Inflammatory macrophage treated with lipopolysaccharide for 1 hour (primary cell): ENCODE results near the gene C12orf75.
A peak's percentile ranks its signal among the peaks of the same experiment; 100 is the strongest.
"Not testable (repeated sequence)": the region's sequence is repeated elsewhere in the genome, so short reads cannot be mapped to it uniquely, and the experiment has no call there.

ENCODE experiments used
- DNase-seq, 2 donors: peaks; one replicate each; pipeline ENCODE4 v3.0.0-alpha.2; 2020 to 2022

Gene C12orf75

GRCh38 chr12:105330283-105330930 lies at the start of gene C12orf75:
Gene C12orf75 (plus strand): TSS chr12:105330691. CDS start chr12:105330892, 201 bp downstream.
- DNase-seq = peak; percentile 29 to 31

GRCh38 chr12:105280966-105281693 lies 49.4 kb upstream of the C12orf75 start:
- DNase-seq = no peak

GRCh38 chr12:105281694-105282049 lies 48.8 kb upstream of the C12orf75 start:
- no peak for DNase-seq

GRCh38 chr12:105285378-105285777 lies 45.1 kb upstream of the C12orf75 start:
- DNase-seq = no peak

- DNase-seq = no peak
Measured at GRCh38 chr12:105287408-105287807, 43.1 kb upstream of the C12orf75 start.

GRCh38 chr12:105288311-105288996 lies 42.0 kb upstream of the C12orf75 start:
- no peak for DNase-seq

GRCh38 chr12:105289114-105289904 lies 41.2 kb upstream of the C12orf75 start:
- peak; percentile 19 to 23 for DNase-seq

- DNase-seq = no peak
Measured at GRCh38 chr12:105291531-105291930, 39.0 kb upstream of the C12orf75 start.

- no peak for DNase-seq
Measured at GRCh38 chr12:105292705-105293104, 37.8 kb upstream of the C12orf75 start.

- DNase-seq = no peak
Measured at GRCh38 chr12:105293187-105293586, 37.3 kb upstream of the C12orf75 start.

GRCh38 chr12:105294161-105294560 lies 36.3 kb upstream of the C12orf75 start:
- DNase-seq = no peak

- no peak for DNase-seq
Measured at GRCh38 chr12:105294886-105295479, 35.5 kb upstream of the C12orf75 start.

GRCh38 chr12:105296116-105297089 lies 34.1 kb upstream of the C12orf75 start:
- DNase-seq = no peak

GRCh38 chr12:105300883-105301282 lies 29.6 kb upstream of the C12orf75 start:
- no peak for DNase-seq

- no peak for DNase-seq
Measured at GRCh38 chr12:105301696-105302095, 28.8 kb upstream of the C12orf75 start.

- not testable (repeated sequence) for DNase-seq
Measured at GRCh38 chr12:105302986-105303385, 27.5 kb upstream of the C12orf75 start.

- not testable (repeated sequence) for DNase-seq
Measured at GRCh38 chr12:105304626-105305025, 25.9 kb upstream of the C12orf75 start.

GRCh38 chr12:105307601-105308314 lies 22.7 kb upstream of the C12orf75 start:
- not testable (repeated sequence) for DNase-seq

- not testable (repeated sequence) for DNase-seq
Measured at GRCh38 chr12:105308839-105309238, 21.7 kb upstream of the C12orf75 start.

GRCh38 chr12:105309384-105309783 lies 21.1 kb upstream of the C12orf75 start:
- not testable (repeated sequence) for DNase-seq
